ENCODE data around the gene SETBP1.
A peak's percentile ranks its signal among the peaks of the same experiment; 100 is the strongest.

SETBP1 gene

GRCh38 chr18:44652722-44653121 lies 28.0 kb upstream of the SETBP1 start:
- Histone ChIP-seq H3K4me1 (ENCODE audit: control insufficient read depth, insufficient read depth, low read length) (peaks cover 6% of the 10 kb centered on the region), H3K27me3 (ENCODE audit: control insufficient read depth, insufficient read depth, low read length) (no peaks in the 10 kb centered on the region), H3K4me3 (ENCODE audit: low read depth, low read length) (no peak overlapping the region), H3K9me3 (ENCODE audit: control insufficient read depth, insufficient read depth, low read length) (no peaks in the 10 kb centered on the region), H3K9ac (ENCODE audit: low read depth, low read length) (no peak overlapping the region), H3K36me3 (ENCODE audit: control insufficient read depth, insufficient read depth, low read length) (no peaks in the 10 kb centered on the region), H3K27ac (ENCODE audit: low read depth, low read length) (no peak overlapping the region)

GRCh38 chr18:44654573-44654972 lies 26.1 kb upstream of the SETBP1 start:
- Histone ChIP-seq H3K27ac (ENCODE audit: low read depth, low read length) (no peak overlapping the region), H3K4me1 (ENCODE audit: control insufficient read depth, insufficient read depth, low read length) (peaks cover 6% of the 10 kb centered on the region), H3K36me3 (ENCODE audit: control insufficient read depth, insufficient read depth, low read length) (no peaks in the 10 kb centered on the region), H3K9ac (ENCODE audit: low read depth, low read length) (no peak overlapping the region), H3K4me3 (ENCODE audit: low read depth, low read length) (no peak overlapping the region), H3K9me3 (ENCODE audit: control insufficient read depth, insufficient read depth, low read length) (no peaks in the 10 kb centered on the region), H3K27me3 (ENCODE audit: control insufficient read depth, insufficient read depth, low read length) (no peaks in the 10 kb centered on the region)

GRCh38 chr18:44655435-44655834 lies 25.3 kb upstream of the SETBP1 start:
- Histone ChIP-seq H3K9me3 (ENCODE audit: control insufficient read depth, insufficient read depth, low read length) (no peaks in the 10 kb centered on the region), H3K36me3 (ENCODE audit: control insufficient read depth, insufficient read depth, low read length) (no peaks in the 10 kb centered on the region), H3K27me3 (ENCODE audit: control insufficient read depth, insufficient read depth, low read length) (no peaks in the 10 kb centered on the region), H3K4me3 (ENCODE audit: low read depth, low read length) (no peak overlapping the region), H3K27ac (ENCODE audit: low read depth, low read length) (no peak overlapping the region), H3K9ac (ENCODE audit: low read depth, low read length) (no peak overlapping the region), H3K4me1 (ENCODE audit: control insufficient read depth, insufficient read depth, low read length) (peaks cover 6% of the 10 kb centered on the region)

- Histone ChIP-seq H3K9ac (ENCODE audit: low read depth, low read length) (no peak overlapping the region), H3K4me3 (ENCODE audit: low read depth, low read length) (no peak overlapping the region), H3K27me3 (ENCODE audit: control insufficient read depth, insufficient read depth, low read length) (no peaks in the 10 kb centered on the region), H3K9me3 (ENCODE audit: control insufficient read depth, insufficient read depth, low read length) (no peaks in the 10 kb centered on the region), H3K36me3 (ENCODE audit: control insufficient read depth, insufficient read depth, low read length) (no peaks in the 10 kb centered on the region), H3K4me1 (ENCODE audit: control insufficient read depth, insufficient read depth, low read length) (no peaks in the 10 kb centered on the region), H3K27ac (ENCODE audit: low read depth, low read length) (no peak overlapping the region)
Observed at GRCh38 chr18:44659771-44660170, 20.9 kb upstream of the SETBP1 start.

GRCh38 chr18:44668270-44668975 lies 12.3 kb upstream of the SETBP1 start:
- no peak overlapping the region for H3K9ac ChIP-seq (ENCODE audit: low read depth, low read length)

GRCh38 chr18:44671914-44672313 lies 8.8 kb upstream of the SETBP1 start:
- Histone ChIP-seq H3K9ac (ENCODE audit: low read depth, low read length) (no peak overlapping the region), H3K9me3 (ENCODE audit: control insufficient read depth, insufficient read depth, low read length) (no peaks in the 10 kb centered on the region), H3K36me3 (ENCODE audit: control insufficient read depth, insufficient read depth, low read length) (no peaks in the 10 kb centered on the region), H3K4me3 (ENCODE audit: low read depth, low read length) (no peak overlapping the region), H3K27me3 (ENCODE audit: control insufficient read depth, insufficient read depth, low read length) (no peaks in the 10 kb centered on the region), H3K27ac (ENCODE audit: low read depth, low read length) (no peak overlapping the region), H3K4me1 (ENCODE audit: control insufficient read depth, insufficient read depth, low read length) (no peaks in the 10 kb centered on the region)

More at GRCh38 chr18:44668270-44668975, 12.3 kb upstream of the SETBP1 start:
- H3K4me3 ChIP-seq (ENCODE audit: low read depth, low read length) = no peak overlapping the region
- H3K27me3 ChIP-seq (ENCODE audit: control insufficient read depth, insufficient read depth, low read length) = no peaks in the 10 kb centered on the region
- no peaks in the 10 kb centered on the region for H3K4me1 ChIP-seq (ENCODE audit: control insufficient read depth, insufficient read depth, low read length)
- no peaks in the 10 kb centered on the region for H3K36me3 ChIP-seq (ENCODE audit: control insufficient read depth, insufficient read depth, low read length)
- no peak overlapping the region for H3K27ac ChIP-seq (ENCODE audit: low read depth, low read length)
- no peaks in the 10 kb centered on the region for H3K9me3 ChIP-seq (ENCODE audit: control insufficient read depth, insufficient read depth, low read length)

- H3K27me3 ChIP-seq (ENCODE audit: control insufficient read depth, insufficient read depth, low read length) = peaks cover 2% of the 10 kb centered on the region; the same call in 1 of the 2 replicates
- H3K27ac ChIP-seq (ENCODE audit: low read depth, low read length) = no peak overlapping the region
- H3K36me3 ChIP-seq (ENCODE audit: control insufficient read depth, insufficient read depth, low read length) = no peaks in the 10 kb centered on the region
- no peak overlapping the region for H3K9ac ChIP-seq (ENCODE audit: low read depth, low read length)
- H3K9me3 ChIP-seq (ENCODE audit: control insufficient read depth, insufficient read depth, low read length) = no peaks in the 10 kb centered on the region
- H3K4me1 ChIP-seq (ENCODE audit: control insufficient read depth, insufficient read depth, low read length) = no peaks in the 10 kb centered on the region
- no peak overlapping the region for H3K4me3 ChIP-seq (ENCODE audit: low read depth, low read length)
Observed at GRCh38 chr18:44672506-44672905, 8.2 kb upstream of the SETBP1 start.

- no peak overlapping the region for H3K9ac ChIP-seq (ENCODE audit: low read depth, low read length)
- no peaks in the 10 kb centered on the region for H3K9me3 ChIP-seq (ENCODE audit: control insufficient read depth, insufficient read depth, low read length)
Observed at GRCh38 chr18:44673256-44673880, 7.3 kb upstream of the SETBP1 start.

GRCh38 chr18:44677933-44678332 lies 2.8 kb upstream of the SETBP1 start:
- H3K9ac ChIP-seq (ENCODE audit: low read depth, low read length) = no peak overlapping the region
- no peaks in the 10 kb centered on the region for H3K36me3 ChIP-seq (ENCODE audit: control insufficient read depth, insufficient read depth, low read length)
- H3K27me3 ChIP-seq (ENCODE audit: control insufficient read depth, insufficient read depth, low read length) = peaks cover 25% of the 10 kb centered on the region
- peaks cover 22% of the 10 kb centered on the region for H3K4me1 ChIP-seq (ENCODE audit: control insufficient read depth, insufficient read depth, low read length)
- H3K27ac ChIP-seq (ENCODE audit: low read depth, low read length) = no peak overlapping the region
- no peaks in the 10 kb centered on the region for H3K9me3 ChIP-seq (ENCODE audit: control insufficient read depth, insufficient read depth, low read length)
- no peak overlapping the region for H3K4me3 ChIP-seq (ENCODE audit: low read depth, low read length)

More at GRCh38 chr18:44673256-44673880, 7.3 kb upstream of the SETBP1 start:
- Histone ChIP-seq H3K4me1 (ENCODE audit: control insufficient read depth, insufficient read depth, low read length) (peaks cover 2% of the 10 kb centered on the region; the same call in 1 of the 2 replicates), H3K4me3 (ENCODE audit: low read depth, low read length) (no peak overlapping the region), H3K36me3 (ENCODE audit: control insufficient read depth, insufficient read depth, low read length) (no peaks in the 10 kb centered on the region), H3K27ac (ENCODE audit: low read depth, low read length) (no peak overlapping the region), H3K27me3 (ENCODE audit: control insufficient read depth, insufficient read depth, low read length) (peaks cover 6% of the 10 kb centered on the region)

- Histone ChIP-seq H3K36me3 (ENCODE audit: control insufficient read depth, insufficient read depth, low read length) (no peaks in the 10 kb centered on the region), H3K27me3 (ENCODE audit: control insufficient read depth, insufficient read depth, low read length) (peaks cover 25% of the 10 kb centered on the region), H3K27ac (ENCODE audit: low read depth, low read length) (no peak overlapping the region), H3K4me1 (ENCODE audit: control insufficient read depth, insufficient read depth, low read length) (peaks cover 29% of the 10 kb centered on the region), H3K9ac (ENCODE audit: low read depth, low read length) (no peak overlapping the region), H3K4me3 (ENCODE audit: low read depth, low read length) (peak overlapping the region; percentile 78; the same call in 1 of the 2 replicates), H3K9me3 (ENCODE audit: control insufficient read depth, insufficient read depth, low read length) (no peaks in the 10 kb centered on the region)
Observed at GRCh38 chr18:44678725-44679055, 2.0 kb upstream of the SETBP1 start.

- Histone ChIP-seq H3K4me1 (ENCODE audit: control insufficient read depth, insufficient read depth, low read length) (peaks cover 34% of the 10 kb centered on the region), H3K4me3 (ENCODE audit: low read depth, low read length) (peak overlapping the region; percentile 78), H3K9me3 (ENCODE audit: control insufficient read depth, insufficient read depth, low read length) (no peaks in the 10 kb centered on the region), H3K36me3 (ENCODE audit: control insufficient read depth, insufficient read depth, low read length) (no peaks in the 10 kb centered on the region), H3K9ac (ENCODE audit: low read depth, low read length) (peak overlapping the region; percentile 48; the same call in 1 of the 2 replicates), H3K27me3 (ENCODE audit: control insufficient read depth, insufficient read depth, low read length) (peaks cover 25% of the 10 kb centered on the region), H3K27ac (ENCODE audit: low read depth, low read length) (peak overlapping the region; percentile 72)
Observed at GRCh38 chr18:44679056-44679913, 1.4 kb upstream of the SETBP1 start.

Measured in HUES48 (cell line).